Mucosa of descending colon (tissue), 3 donors: ENCODE data around the gene FHIT. TPM values are rescaled to one million over a fixed set of nuclear protein-coding genes. Genes with fewer than 3 reads are reported as not detected.

Experiments used
- ATAC-seq: fragments of 200-7000 bp; cut with Tn5 transposase; one replicate; pipeline ENCODE4 v1.9.1; 2020; ENCODE audit warnings: mild to moderate bottlenecking, moderate library complexity
- DNase-seq, 3 donors: peaks; one replicate each; pipeline ENCODE4 v3.0.0-alpha.2; 2020
- H3K36me3 ChIP-seq: fragments of 200-600 bp; one replicate; pipeline ENCODE4 v1.8.0; 2021; ENCODE audit warnings: low read depth, mild to moderate bottlenecking
- H3K4me1 ChIP-seq: fragments of 200-600 bp; one replicate; pipeline ENCODE4 v1.8.0; 2021; ENCODE audit warnings: low read depth, mild to moderate bottlenecking
- H3K4me3 ChIP-seq: fragments of 200-600 bp; one replicate; pipeline ENCODE4 v1.8.0; 2021; ENCODE audit warnings: mild to moderate bottlenecking
- H3K9me3 ChIP-seq: fragments of 200-600 bp; one replicate; pipeline ENCODE4 v1.8.0; 2021; ENCODE audit warnings: mild to moderate bottlenecking
- CTCF ChIP-seq: fragments of 200-600 bp; IDR thresholded peaks from one replicate; pipeline ENCODE4 v1.8.0; 2022; ENCODE audit warnings: antibody characterized with exemption, mild to moderate bottlenecking
- intact Hi-C, 2 donors: fragments of 100-400 bp; cut with DNase I in 1 of 2; cut with micrococcal nuclease in 1 of 2; formaldehyde crosslinking; loops; one replicate each; pipeline versions ENCODE4 v1.11.0 to v1.11.1; 2022; cut with DNase I, micrococcal nuclease
- total RNA-seq, 3 donors: library from RNA; stranded (reverse); fragmentation: NEBNext Ultra II Directional in 2 of 3; extraction: Animal tissue kit (Norgen Biotek cat#: 25700) in 2 of 3; gene quantifications; one replicate each; pipeline versions ENCODE4 v1.2.1 to v1.2.4, GENCODE V29; 2021 to 2023
- donor health status: DM: no; HTN: no; CAD: no; lungs with moderate emphysema.
- donor health status: DM: no; HTN: no; CAD: no.
- donor health status: DM: no; HTN: yes; CAD: no.

Gene FHIT
- total RNA-seq, 3 donors from 2014 or later, result 8.9 to 20.7 (median 18.6) TPM

GRCh38 chr3:60841355-60841754 is 409.9 kb downstream of the FHIT start:
- no peak for TF ChIP-seq CTCF
- Histone ChIP-seq H3K36me3 (no peaks in the 10 kb centered on the region), H3K4me3 (no peak overlapping the region), H3K4me1 (no peaks in the 10 kb centered on the region), H3K9me3 (no peaks in the 10 kb centered on the region)
- no peak for DNase-seq
- intact Hi-C loops, result no loop called here
- no peak for ATAC-seq

- no peak for ATAC-seq
These were observed 412.0 kb downstream of the FHIT start for GRCh38 chr3:60839246-60839645.

GRCh38 chr3:60835796-60836195 is 415.5 kb downstream of the FHIT start:
- intact Hi-C loops, result no loop called here
- no peak for DNase-seq
- ATAC-seq, result no peak
- Histone ChIP-seq H3K36me3 (no peaks in the 10 kb centered on the region), H3K4me1 (no peaks in the 10 kb centered on the region), H3K9me3 (no peaks in the 10 kb centered on the region), H3K4me3 (no peak overlapping the region)
- no peak for TF ChIP-seq CTCF

More at GRCh38 chr3:60839246-60839645, 412.0 kb downstream of the FHIT start:
- no peak for DNase-seq
- H3K36me3 ChIP-seq, result no peaks in the 10 kb centered on the region
- TF ChIP-seq CTCF, result no peak
- H3K9me3 ChIP-seq, result no peaks in the 10 kb centered on the region
- no peaks in the 10 kb centered on the region for H3K4me1 ChIP-seq
- intact Hi-C loops, result no loop called here
- no peak overlapping the region for H3K4me3 ChIP-seq

- ATAC-seq, result no peak
- TF ChIP-seq CTCF, result no peak
- Histone ChIP-seq H3K36me3 (no peaks in the 10 kb centered on the region), H3K4me1 (no peaks in the 10 kb centered on the region), H3K9me3 (peaks cover 3% of the 10 kb centered on the region), H3K4me3 (no peak overlapping the region)
- DNase-seq, result no peak
- intact Hi-C loops, result no loop called here
These were observed 422.2 kb downstream of the FHIT start for GRCh38 chr3:60829058-60829457.

- ATAC-seq (no peak), DNase-seq (no peak)
- Histone ChIP-seq H3K9me3 (peaks cover 3% of the 10 kb centered on the region), H3K4me1 (no peaks in the 10 kb centered on the region), H3K4me3 (no peak overlapping the region), H3K36me3 (no peaks in the 10 kb centered on the region)
- no peak for TF ChIP-seq CTCF
- intact Hi-C loops, result no loop called here
These were observed 423.6 kb downstream of the FHIT start for GRCh38 chr3:60827666-60828065.

- Histone ChIP-seq H3K9me3 (peaks cover 3% of the 10 kb centered on the region), H3K4me3 (no peak overlapping the region), H3K36me3 (no peaks in the 10 kb centered on the region), H3K4me1 (no peaks in the 10 kb centered on the region)
- intact Hi-C loops, result no loop called here
- TF ChIP-seq CTCF, result no peak
- ATAC-seq (no peak), DNase-seq (no peak)
These were observed 424.7 kb downstream of the FHIT start for GRCh38 chr3:60826511-60826910.
